KMS-11 (cell line): ENCODE measurements around the gene MCEMP1.

ENCODE experiments used
- H2AFZ ChIP-seq: fragments of 200-600 bp; sonication (generic); 2 replicates; pipeline ENCODE4 v1.6.1; 2016; ENCODE audit warnings: antibody characterized with exemption, mixed run types, low read depth
- H3K27ac ChIP-seq: fragments of 200-600 bp; sonication (generic); 2 replicates; pipeline ENCODE4 v1.6.1; 2016; ENCODE audit warnings: mild to moderate bottlenecking, mixed run types
- H3K27me3 ChIP-seq: fragments of 200-600 bp; sonication (generic); 2 replicates; pipeline ENCODE4 v1.6.1; 2017; ENCODE audit warnings: mild to moderate bottlenecking, low read depth, mixed run types, moderate library complexity; ENCODE audit not compliant: insufficient read depth
- H3K36me3 ChIP-seq: fragments of 200-600 bp; sonication (generic); 2 replicates; pipeline ENCODE4 v1.6.1; 2017; ENCODE audit warnings: mild to moderate bottlenecking, mixed run types; ENCODE audit not compliant: insufficient read depth
- H3K4me1 ChIP-seq: fragments of 200-600 bp; sonication (generic); 2 replicates; pipeline ENCODE4 v1.6.1; 2016; ENCODE audit warnings: mild to moderate bottlenecking, low read depth, mixed run types; ENCODE audit not compliant: poor library complexity, severe bottlenecking
- H3K4me2 ChIP-seq: fragments of 200-600 bp; sonication (generic); 2 replicates; pipeline ENCODE4 v1.7.0; 2016; ENCODE audit warnings: mild to moderate bottlenecking, mixed run types
- H3K4me3 ChIP-seq: fragments of 200-600 bp; sonication (generic); IDR thresholded peaks from 2 replicates; pipeline ENCODE4 v1.6.1; 2017; ENCODE audit warnings: low read depth, low read length, mixed read lengths; ENCODE audit not compliant: insufficient read depth
- H3K79me2 ChIP-seq: fragments of 200-600 bp; sonication (generic); 2 replicates; pipeline ENCODE4 v1.6.1; 2016; ENCODE audit warnings: low read depth, mixed run types; ENCODE audit not compliant: insufficient read depth
- H3K9ac ChIP-seq: fragments of 200-600 bp; sonication (generic); 2 replicates; pipeline ENCODE4 v1.6.1; 2016; ENCODE audit warnings: mild to moderate bottlenecking, mixed run types
- H4K20me1 ChIP-seq: fragments of 200-600 bp; sonication (generic); 2 replicates; pipeline ENCODE4 v1.6.1; 2016; ENCODE audit warnings: mild to moderate bottlenecking, mixed run types; ENCODE audit not compliant: insufficient read depth
- CTCF ChIP-seq: fragments of 200-600 bp; sonication (generic); conservative IDR thresholded peaks from 2 replicates; pipeline ENCODE4 v1.6.1; 2017; ENCODE audit warnings: low read depth, mild to moderate bottlenecking, antibody characterized with exemption, low read length, moderate library complexity, mixed read lengths

Gene MCEMP1

DNA sequence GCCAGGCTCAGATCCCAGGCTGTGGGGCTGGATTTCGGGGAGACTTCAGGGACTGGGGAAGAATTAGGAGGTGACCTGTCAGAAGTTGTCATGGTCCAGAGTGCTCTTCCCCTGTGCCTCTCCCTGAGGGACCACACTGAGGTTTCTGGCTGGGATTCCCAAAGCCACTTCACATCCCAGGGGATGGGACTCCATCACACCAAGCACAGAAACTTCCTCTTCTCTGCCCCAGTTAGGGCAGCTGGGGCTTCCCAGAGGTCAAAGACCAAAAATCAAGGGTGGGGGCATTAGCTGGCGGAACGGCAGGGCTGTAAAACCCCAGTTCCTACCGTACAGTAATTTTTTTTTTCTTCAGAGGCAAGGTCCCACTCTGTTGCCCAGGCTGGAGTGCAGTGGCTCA lies 17.6 kb downstream of the MCEMP1 start:
- Histone ChIP-seq H3K36me3 (no peaks in the 10 kb centered on the region), H3K27ac (no peak overlapping the region), H3K27me3 (peaks cover 47% of the 10 kb centered on the region), H4K20me1 (no peaks in the 10 kb centered on the region), H3K4me2 (no peak overlapping the region), H3K4me1 (no peaks in the 10 kb centered on the region), H2AFZ (no peak overlapping the region), H3K79me2 (no peaks in the 10 kb centered on the region), H3K4me3 (no peak overlapping the region), H3K9ac (no peak overlapping the region)
- no peak for TF ChIP-seq CTCF

DNA sequence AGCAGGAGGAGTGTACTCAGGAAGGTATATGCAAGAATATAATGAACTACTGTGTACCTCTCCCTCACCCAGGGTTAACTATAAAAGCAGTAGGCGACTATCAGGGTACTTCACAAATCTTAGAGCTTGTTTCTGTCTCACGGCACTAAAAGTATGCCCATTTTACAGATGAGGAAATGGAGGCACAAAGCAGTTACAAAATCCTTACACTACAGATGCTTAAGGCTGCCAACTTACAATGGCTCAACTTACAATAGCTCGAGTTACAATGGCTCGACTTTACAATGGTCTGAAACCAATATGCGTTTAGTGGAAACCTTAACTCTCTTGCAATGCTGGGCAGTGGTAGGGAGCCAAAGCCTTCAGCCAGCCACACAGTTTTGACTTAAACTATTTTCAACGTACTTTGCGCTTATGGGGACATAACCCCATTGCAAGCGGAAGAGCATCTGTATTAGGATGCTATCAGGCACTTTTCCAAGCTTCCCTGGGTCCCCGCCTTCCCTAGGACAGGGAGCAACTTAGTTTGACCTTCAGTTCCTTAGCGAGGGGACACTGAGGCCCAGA lies 20.9 kb downstream of the MCEMP1 start:
- Histone ChIP-seq H3K9ac (no peak overlapping the region), H3K4me1 (no peaks in the 10 kb centered on the region), H3K36me3 (no peaks in the 10 kb centered on the region), H3K4me2 (no peak overlapping the region), H2AFZ (no peak overlapping the region), H3K27ac (no peak overlapping the region), H3K4me3 (no peak overlapping the region), H4K20me1 (no peaks in the 10 kb centered on the region), H3K79me2 (no peaks in the 10 kb centered on the region), H3K27me3 (peaks cover 56% of the 10 kb centered on the region)
- TF ChIP-seq CTCF, result no peak

DNA sequence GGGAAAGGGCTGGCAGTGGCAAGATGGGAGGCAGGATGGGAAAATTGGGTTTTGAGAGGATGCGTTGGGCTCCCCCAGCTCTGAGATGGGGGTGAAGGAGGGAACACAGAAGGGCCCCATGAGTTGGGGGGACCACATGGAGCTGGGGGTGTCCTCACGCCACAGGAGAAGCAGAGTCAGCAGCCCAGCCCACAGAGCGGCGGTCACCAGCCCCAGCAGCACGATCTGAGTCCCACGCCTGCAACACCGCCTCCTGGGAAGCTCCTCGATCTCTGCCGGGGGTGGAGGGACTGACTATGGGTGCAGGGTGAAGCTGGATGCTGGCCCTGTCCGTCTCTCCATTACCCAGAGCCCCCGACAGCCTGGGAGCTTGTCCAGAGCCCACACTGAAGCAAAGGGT lies 21.7 kb downstream of the MCEMP1 start:
- no peak for TF ChIP-seq CTCF
- Histone ChIP-seq H4K20me1 (no peaks in the 10 kb centered on the region), H2AFZ (no peak overlapping the region), H3K4me3 (no peak overlapping the region), H3K36me3 (no peaks in the 10 kb centered on the region), H3K4me2 (no peak overlapping the region), H3K79me2 (no peaks in the 10 kb centered on the region), H3K27me3 (peaks cover 55% of the 10 kb centered on the region), H3K4me1 (no peaks in the 10 kb centered on the region), H3K9ac (no peak overlapping the region), H3K27ac (no peak overlapping the region)

DNA sequence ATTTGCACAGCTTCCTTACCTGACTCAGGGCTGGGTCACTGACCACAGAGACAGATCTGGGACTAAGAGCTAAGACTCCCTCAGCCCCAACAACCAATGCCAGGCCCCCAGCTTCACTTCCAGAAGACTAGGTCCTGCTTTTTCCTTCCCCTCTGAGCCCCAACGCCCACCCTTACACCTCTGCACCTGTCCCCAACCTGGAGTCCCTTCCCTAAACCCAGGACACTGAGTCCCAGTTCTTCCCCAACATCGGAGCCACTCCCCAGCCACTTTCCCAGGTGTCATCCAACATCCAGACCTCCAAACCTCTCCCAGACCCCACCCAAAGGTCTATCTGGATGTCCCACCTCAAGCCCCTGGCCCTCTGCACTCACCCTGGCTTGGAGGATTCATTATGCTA lies 22.1 kb downstream of the MCEMP1 start:
- H3K4me1 ChIP-seq, result no peaks in the 10 kb centered on the region
- TF ChIP-seq CTCF, result no peak
- no peak overlapping the region for H3K9ac ChIP-seq
- H3K27ac ChIP-seq, result no peak overlapping the region
- no peaks in the 10 kb centered on the region for H3K79me2 ChIP-seq
- no peaks in the 10 kb centered on the region for H4K20me1 ChIP-seq
- H3K36me3 ChIP-seq, result no peaks in the 10 kb centered on the region
- no peak overlapping the region for H2AFZ ChIP-seq
- no peak overlapping the region for H3K4me2 ChIP-seq
- H3K4me3 ChIP-seq, result no peak overlapping the region
- peaks cover 55% of the 10 kb centered on the region for H3K27me3 ChIP-seq
